Uterus (tissue), 4 donors: Measurements from ENCODE around the gene NMT1. TPM values are rescaled to one million over a fixed set of nuclear protein-coding genes. Genes with fewer than 3 reads are reported as not detected.

ENCODE experiments used
- DNase-seq, 2 donors: peaks; one replicate each; pipeline ENCODE4 v3.0.0-alpha.2; 2019 to 2020
- H3K27ac ChIP-seq, 2 donors: fragments of 200-600 bp; sonication (generic); 1 replicate in 1 of 2; 2 replicates in 1 of 2; pipeline ENCODE4 v1.5.1; 2016 to 2018
- H3K27me3 ChIP-seq, 2 donors: fragments of 200-600 bp; sonication (generic); one replicate each; pipeline ENCODE4 v1.5.1; 2018 to 2019; ENCODE audit warnings: control low read depth in 1 of 2
- H3K36me3 ChIP-seq, 2 donors: fragments of 200-600 bp; sonication (generic); one replicate each; pipeline ENCODE4 v1.5.1; 2019; ENCODE audit warnings: control low read depth in 1 of 2
- H3K4me1 ChIP-seq, 2 donors: fragments of 200-600 bp; sonication (generic); one replicate each; pipeline ENCODE4 v1.5.1; 2018 to 2019; ENCODE audit warnings: control low read depth in 1 of 2
- H3K4me3 ChIP-seq, 2 donors: fragments of 200-600 bp; sonication (generic); 1 replicate in 1 of 2; 2 replicates in 1 of 2; pipeline ENCODE4 v1.5.1; 2018 to 2019; ENCODE audit warnings: mild to moderate bottlenecking in 1 of 2
- H3K9me3 ChIP-seq, 2 donors: fragments of 200-600 bp; sonication (generic); one replicate each; pipeline ENCODE4 v1.5.1; 2019; ENCODE audit warnings: control low read depth in 1 of 2
- POLR2A ChIP-seq, 2 donors: fragments of 450-650 bp; IDR thresholded peaks; one replicate each; pipeline ENCODE4 v1.6.1; 2016; ENCODE audit warnings: antibody characterized with exemption in 2 of 2, mild to moderate bottlenecking in 1 of 2, moderate library complexity in 1 of 2
- intact Hi-C: fragments of 100-400 bp; cut with DNase I; formaldehyde crosslinking; loops from one replicate; pipeline ENCODE4 v1.15.1; 2023; ENCODE audit warnings: low total_unique reads
- total RNA-seq, 4 donors: library from RNA; depleted of rRNA in 3 of 4; stranded (reverse); fragments of >200 nt in 3 of 4; gene quantifications; one replicate each; pipeline versions ENCODE4 v1.1.0 to v1.2.4, GENCODE V29; 2014 to 2023
- TF ChIP-seq, protein P1 (sequence below), 4 experiments: fragments of 200-600 bp in 2 of 4; fragments of 450-650 bp in 2 of 4; sonication (generic) in 2 of 4; IDR thresholded peaks; one replicate each; pipeline ENCODE4 v1.5.1; 2016 to 2019; ENCODE audit warnings: antibody characterized with exemption in 4 of 4, mild to moderate bottlenecking in 2 of 4, moderate library complexity in 1 of 4
- donor health status: DM: yes; HTN: yes; CAD: no.

NMT1 gene
- total RNA-seq, 4 donors from 2014 or later, result 25.6 to 115 (median 72.3) TPM

DNA sequence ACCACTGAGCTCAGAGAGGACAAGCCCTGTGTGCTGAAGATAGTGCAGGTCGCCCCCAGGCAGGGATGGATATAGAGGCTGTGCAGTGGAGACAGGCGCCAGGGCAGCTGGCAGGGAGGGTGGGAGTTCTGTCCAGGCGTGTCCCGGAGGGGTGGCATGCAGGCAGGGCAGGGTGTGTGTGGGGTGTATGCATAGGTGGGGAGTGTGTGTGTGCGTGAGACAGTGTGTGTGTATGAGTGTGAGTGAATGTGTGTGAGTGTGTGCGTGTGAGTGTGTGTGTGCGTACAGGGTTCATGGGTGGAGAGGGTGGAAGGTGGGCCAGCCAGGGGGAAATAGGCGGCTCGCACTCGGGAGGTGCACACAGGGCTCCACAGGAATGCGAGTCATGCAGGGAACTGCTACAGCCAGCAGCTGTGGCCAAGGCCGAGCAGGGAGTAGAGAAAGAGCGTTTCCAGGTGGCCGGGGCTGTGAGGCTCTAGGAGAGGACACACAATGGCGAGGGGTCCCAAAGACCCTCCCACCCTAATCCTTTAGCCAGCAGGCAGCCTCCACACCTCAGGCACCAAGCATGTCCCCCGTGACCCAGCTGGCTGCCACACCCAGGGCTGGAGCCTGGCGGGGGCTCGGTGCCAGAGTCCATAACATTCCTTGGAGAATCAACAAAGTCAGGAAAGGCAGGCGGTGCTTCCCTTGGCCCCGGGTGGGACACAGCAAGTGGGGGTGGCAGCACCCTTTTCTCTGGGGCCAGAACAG, 66.6 kb downstream of the NMT1 start:
- DNase-seq, result peak; percentile 67 to 72
- Histone ChIP-seq H3K27me3 (no peaks in the 10 kb centered on the region), H3K36me3 (no peaks in the 10 kb centered on the region), H3K27ac (peak overlapping the region; percentile 81 to 82), H3K9me3 (no peaks in the 10 kb centered on the region), H3K4me1 (peaks cover 5 to 30% of the 10 kb centered on the region in 2 donors), H3K4me3 (peak overlapping the region in 1 of 2 donors; percentile 11)
- intact Hi-C loops, result no loop called here
- TF ChIP-seq POLR2A (IDR thresholded peaks at IDR 0.05), result no peak
- TF ChIP-seq, protein P1, sequence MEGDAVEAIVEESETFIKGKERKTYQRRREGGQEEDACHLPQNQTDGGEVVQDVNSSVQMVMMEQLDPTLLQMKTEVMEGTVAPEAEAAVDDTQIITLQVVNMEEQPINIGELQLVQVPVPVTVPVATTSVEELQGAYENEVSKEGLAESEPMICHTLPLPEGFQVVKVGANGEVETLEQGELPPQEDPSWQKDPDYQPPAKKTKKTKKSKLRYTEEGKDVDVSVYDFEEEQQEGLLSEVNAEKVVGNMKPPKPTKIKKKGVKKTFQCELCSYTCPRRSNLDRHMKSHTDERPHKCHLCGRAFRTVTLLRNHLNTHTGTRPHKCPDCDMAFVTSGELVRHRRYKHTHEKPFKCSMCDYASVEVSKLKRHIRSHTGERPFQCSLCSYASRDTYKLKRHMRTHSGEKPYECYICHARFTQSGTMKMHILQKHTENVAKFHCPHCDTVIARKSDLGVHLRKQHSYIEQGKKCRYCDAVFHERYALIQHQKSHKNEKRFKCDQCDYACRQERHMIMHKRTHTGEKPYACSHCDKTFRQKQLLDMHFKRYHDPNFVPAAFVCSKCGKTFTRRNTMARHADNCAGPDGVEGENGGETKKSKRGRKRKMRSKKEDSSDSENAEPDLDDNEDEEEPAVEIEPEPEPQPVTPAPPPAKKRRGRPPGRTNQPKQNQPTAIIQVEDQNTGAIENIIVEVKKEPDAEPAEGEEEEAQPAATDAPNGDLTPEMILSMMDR (IDR thresholded peaks at IDR 0.05), result no peak

- Histone ChIP-seq H3K9me3 (no peaks in the 10 kb centered on the region), H3K4me3 (peak overlapping the region in 1 of 2 donors; percentile 11), H3K27me3 (no peaks in the 10 kb centered on the region), H3K36me3 (no peaks in the 10 kb centered on the region), H3K4me1 (peaks cover 5 to 30% of the 10 kb centered on the region in 2 donors), H3K27ac (peak overlapping the region; percentile 81 to 82)
- intact Hi-C loops, result no loop called here
- DNase-seq, result no peak
- TF ChIP-seq, protein P1 (IDR thresholded peaks at IDR 0.05), result no peak
- TF ChIP-seq POLR2A (IDR thresholded peaks at IDR 0.05), result no peak
Observed at GRCh38 chr17:45128331-45128730, 67.2 kb downstream of the NMT1 start.

- H3K4me3 ChIP-seq, result no peak overlapping the region
- peaks cover 8 to 27% of the 10 kb centered on the region in 2 donors for H3K4me1 ChIP-seq
- H3K36me3 ChIP-seq, result no peaks in the 10 kb centered on the region
- DNase-seq, result no peak
- no peaks in the 10 kb centered on the region for H3K9me3 ChIP-seq
- no peak for TF ChIP-seq POLR2A (IDR thresholded peaks at IDR 0.05)
- TF ChIP-seq, protein P1 (IDR thresholded peaks at IDR 0.05), result no peak
- peak overlapping the region; percentile 81 to 82 for H3K27ac ChIP-seq
- H3K27me3 ChIP-seq, result no peaks in the 10 kb centered on the region
- intact Hi-C loops, result no loop called here
Observed at GRCh38 chr17:45128989-45129388, 67.9 kb downstream of the NMT1 start.

GRCh38 chr17:45129426-45129939, 68.4 kb downstream of the NMT1 start:
- Histone ChIP-seq H3K9me3 (no peaks in the 10 kb centered on the region), H3K4me1 (peaks cover 9 to 22% of the 10 kb centered on the region in 2 donors), H3K27me3 (no peaks in the 10 kb centered on the region), H3K27ac (peak overlapping the region; percentile 81 to 82), H3K36me3 (no peaks in the 10 kb centered on the region), H3K4me3 (no peak overlapping the region)
- no peak for TF ChIP-seq POLR2A (IDR thresholded peaks at IDR 0.05)
- TF ChIP-seq, protein P1 (IDR thresholded peaks at IDR 0.05), result no peak
- no peak for DNase-seq
- intact Hi-C loops, result no loop called here

DNA sequence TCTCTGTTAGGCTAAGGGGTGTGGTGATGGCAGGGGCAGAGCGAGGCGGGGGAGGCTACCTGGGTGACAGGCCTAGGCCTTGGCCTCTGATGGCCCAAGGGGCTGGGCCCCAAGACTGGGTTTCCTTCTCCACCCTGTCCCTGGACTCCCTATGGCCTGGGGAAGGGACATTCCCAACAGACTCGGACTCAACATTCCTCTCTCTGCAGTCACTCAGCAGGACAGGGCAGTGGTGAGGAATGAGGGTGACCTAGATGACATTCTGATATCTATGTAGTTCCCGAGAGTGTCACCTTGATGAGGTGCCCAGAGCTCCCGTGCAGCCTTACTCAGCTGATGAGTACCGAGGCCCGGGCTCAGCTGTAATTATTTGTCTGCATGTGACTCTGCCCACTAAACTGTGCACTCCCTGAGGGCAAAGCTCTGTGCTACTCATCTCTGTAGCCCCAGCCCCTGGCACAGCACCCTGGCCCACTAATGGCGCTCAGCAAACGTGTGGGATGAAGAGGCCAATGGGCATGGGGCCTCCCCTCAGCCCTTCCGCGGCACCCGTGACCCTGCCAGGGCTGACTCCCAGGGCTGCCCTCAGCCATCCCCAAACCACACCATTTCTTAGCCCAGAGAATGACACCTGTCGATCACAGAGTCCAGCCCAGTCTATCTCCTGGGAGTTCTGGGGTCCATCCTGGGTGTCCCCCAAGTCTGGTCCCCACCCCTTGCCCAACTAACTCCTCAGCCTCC, 69.0 kb downstream of the NMT1 start:
- TF ChIP-seq, protein P1 (IDR thresholded peaks at IDR 0.05), result no peak
- no peak for TF ChIP-seq POLR2A (IDR thresholded peaks at IDR 0.05)
- Histone ChIP-seq H3K4me1 (peaks cover 9 to 20% of the 10 kb centered on the region in 2 donors), H3K27ac (peak overlapping the region; percentile 81 to 82), H3K27me3 (no peaks in the 10 kb centered on the region), H3K9me3 (no peaks in the 10 kb centered on the region), H3K4me3 (no peak overlapping the region), H3K36me3 (no peaks in the 10 kb centered on the region)
- DNase-seq, result no peak
- intact Hi-C loops, result no loop called here
